ENCODE results near the gene PCDH9. TPM values are rescaled to one million over a fixed set of nuclear protein-coding genes. Genes with fewer than 3 reads are reported as not detected.
A peak's percentile ranks its signal among the peaks of the same experiment; 100 is the strongest.

Gene PCDH9
- total and polyA plus RNA-seq, 2 of the 4 experiments (the other 2 are of a cell fraction) = 2.2 to 10.2 TPM

DNA sequence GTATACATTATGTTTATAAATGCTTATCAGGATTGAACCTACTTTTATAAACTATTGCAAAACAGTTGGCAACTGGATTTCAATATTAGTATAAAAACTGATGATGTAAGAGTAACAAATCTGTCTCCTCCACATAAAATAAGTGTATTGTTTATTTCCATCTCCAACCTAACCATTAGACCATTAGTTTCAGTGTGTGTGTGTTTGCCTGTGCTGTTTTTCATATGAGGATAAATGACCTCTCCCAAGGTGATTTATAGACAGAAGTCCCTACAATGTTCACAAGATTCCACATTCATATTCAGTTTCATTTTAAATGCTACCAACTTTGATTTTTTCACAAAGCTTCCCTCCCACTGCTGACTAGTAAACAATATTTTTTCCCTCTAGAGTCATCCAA, 871.6 kb downstream of the PCDH9 start:
- Histone ChIP-seq H4K20me1 (ENCODE audit: insufficient read depth, low read length) (no peaks in the 10 kb centered on the region), H4K8ac (ENCODE audit: low read depth in 2 of 2, low read length in 2 of 2) (no peak overlapping the region), H3K9me1 (ENCODE audit: insufficient read depth, low read length) (no peaks in the 10 kb centered on the region), H2BK20ac (ENCODE audit: low read depth, low read length) (no peak overlapping the region), H3K14ac (replicated peaks; ENCODE audit: low read depth, low read length) (no peak overlapping the region), H2BK15ac (ENCODE audit: low read depth, low read length) (no peak overlapping the region), H3K27me3 (ENCODE audit: control insufficient read depth, insufficient read depth, low read length) (no peaks in the 10 kb centered on the region), H3K36me3 (ENCODE audit: control insufficient read depth, insufficient read depth, low read length) (no peaks in the 10 kb centered on the region), H3K4me3 (ENCODE audit: insufficient read depth, low read depth, low read length) (no peak overlapping the region), H3K18ac (ENCODE audit: low read depth, low read length) (no peak overlapping the region), H4K5ac (ENCODE audit: low read depth, low read length) (no peak overlapping the region), H4K91ac (ENCODE audit: insufficient read depth, low read depth, low read length) (no peak overlapping the region), H3K27ac (ENCODE audit: insufficient read depth, low read length) (no peak overlapping the region), H3K23ac (ENCODE audit: low read depth, low read length) (no peak overlapping the region), H2AK5ac (ENCODE audit: low read depth, low read length) (no peak overlapping the region), H2AFZ (replicated peaks; ENCODE audit: low read length, poor library complexity) (no peak overlapping the region), H2AK9ac (replicated peaks; ENCODE audit: low read depth, low read length, poor library complexity) (no peak overlapping the region), H2BK120ac (ENCODE audit: low read depth, low read length) (no peak overlapping the region), H3K56ac (ENCODE audit: extremely low read depth, insufficient read depth, low read length) (no peak overlapping the region), H3K9ac (ENCODE audit: low read depth, low read length) (no peak overlapping the region), H3K4ac (ENCODE audit: low read depth, low read length) (no peak overlapping the region), H3K4me2 (ENCODE audit: low read depth, low read length) (no peak overlapping the region), H3K9me3 (ENCODE audit: control insufficient read depth, insufficient read depth, low read length) (no peaks in the 10 kb centered on the region), H2BK5ac (ENCODE audit: low read depth, low read length, poor library complexity, severe bottlenecking) (no peak overlapping the region), H3K79me1 (ENCODE audit: low read depth in 1 of 2, low read length in 2 of 2) (no peaks in the 10 kb centered on the region), H3K4me1 (ENCODE audit: control insufficient read depth, insufficient read depth, low read length) (no peaks in the 10 kb centered on the region)
- dilution Hi-C loops (cut with HindIII; ENCODE audit: low sequenced_read_pairs, unreplicated experiment) (no loop called here), in situ Hi-C loops (cut with MboI; ENCODE audit: low sequenced_read_pairs) (no loop called here), intact Hi-C loops (cut with micrococcal nuclease) (no loop called here)
- no TSS peak for BruUV-seq (replicated peaks)
- ChIA-PET POLR2A (ENCODE audit: unreplicated experiment) (no interaction called here), CTCF (no interaction called here)
- ATAC-seq (ENCODE audit: low read depth) (no peak), DNase-seq (no peak)
- TF ChIP-seq CEBPB (IDR thresholded peaks at IDR 0.05; ENCODE audit: low read depth, low read length) (0 out of 2 replicates have a peak, but pooled peaks have one; percentile 20), RFX5 (IDR thresholded peaks at IDR 0.05; ENCODE audit: low read depth, low read length) (no peak)

Data from IMR-90 (cell line).